GM19452 (cell line): Measurements from ENCODE around the gene AGAP3.

Experiments
- ATAC-seq: cut with Tn5 transposase; IDR thresholded peaks from one replicate; pipeline ENCODE4 v1.9.1; 2021; ENCODE audit not compliant: unreplicated experiment

AGAP3 gene

GRCh38 chr7:151057989-151058780 lies 28.1 kb upstream of the AGAP3 start:
- peak; percentile 87 for ATAC-seq

DNA sequence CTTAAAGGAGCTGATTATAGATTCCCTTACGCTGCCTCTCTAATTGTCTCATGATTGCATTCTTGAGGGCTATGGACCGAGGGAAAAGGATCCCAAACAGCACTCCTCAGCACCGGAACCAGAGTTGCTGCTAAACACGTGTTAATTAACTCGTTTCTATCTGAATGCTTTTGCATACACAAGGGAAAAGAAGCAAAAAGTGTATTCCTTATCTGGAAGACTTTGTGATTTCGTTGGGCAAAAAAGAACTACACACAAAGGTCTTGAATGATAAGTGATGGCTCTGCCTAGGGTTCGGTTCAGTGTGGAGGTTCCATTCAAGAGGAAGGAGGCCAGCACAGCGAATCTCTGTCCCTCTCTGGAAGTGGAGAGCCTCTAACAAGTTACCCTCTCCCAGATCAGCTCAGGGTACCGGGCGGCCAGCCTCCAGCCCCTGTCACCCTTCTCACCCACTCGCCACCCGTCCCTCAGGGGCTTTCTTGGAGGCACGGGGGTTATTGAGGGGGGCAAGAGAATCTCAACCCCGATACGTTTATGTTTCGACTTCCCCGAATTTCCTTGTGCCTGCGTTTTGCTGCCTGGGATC lies 27.4 kb upstream of the AGAP3 start:
- no peak for ATAC-seq

GRCh38 chr7:151059367-151060112 lies 26.7 kb upstream of the AGAP3 start, which contains the start of gene SLC4A2:
TSS of gene SLC4A2 (plus strand) at chr7:151059589. CDS start at chr7:151061988, 2,399 bp downstream.
- peak; percentile 35 for ATAC-seq

DNA sequence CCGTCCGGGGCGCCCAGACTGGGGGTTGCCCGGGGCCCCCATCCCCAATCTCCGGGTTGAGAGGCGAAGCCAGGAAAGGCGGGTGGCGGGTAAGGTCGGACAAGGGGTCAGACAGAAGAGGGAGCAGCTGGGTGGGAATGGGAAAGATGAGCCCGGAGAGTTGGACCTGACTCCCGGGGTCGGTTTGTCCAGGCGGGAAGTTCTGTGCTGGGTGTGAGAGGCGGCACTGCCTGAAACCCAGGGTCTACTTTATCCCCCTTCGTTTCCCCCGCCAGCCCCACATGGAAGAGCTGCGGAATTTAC lies 26.2 kb upstream of the AGAP3 start:
- no peak for ATAC-seq

GRCh38 chr7:151060416-151061212 lies 25.7 kb upstream of the AGAP3 start:
- ATAC-seq, result no peak

- ATAC-seq, result no peak
Observed at GRCh38 chr7:151061213-151062110, 24.8 kb upstream of the AGAP3 start.

- no peak for ATAC-seq
Observed at GRCh38 chr7:151062111-151062398, 24.2 kb upstream of the AGAP3 start.

DNA sequence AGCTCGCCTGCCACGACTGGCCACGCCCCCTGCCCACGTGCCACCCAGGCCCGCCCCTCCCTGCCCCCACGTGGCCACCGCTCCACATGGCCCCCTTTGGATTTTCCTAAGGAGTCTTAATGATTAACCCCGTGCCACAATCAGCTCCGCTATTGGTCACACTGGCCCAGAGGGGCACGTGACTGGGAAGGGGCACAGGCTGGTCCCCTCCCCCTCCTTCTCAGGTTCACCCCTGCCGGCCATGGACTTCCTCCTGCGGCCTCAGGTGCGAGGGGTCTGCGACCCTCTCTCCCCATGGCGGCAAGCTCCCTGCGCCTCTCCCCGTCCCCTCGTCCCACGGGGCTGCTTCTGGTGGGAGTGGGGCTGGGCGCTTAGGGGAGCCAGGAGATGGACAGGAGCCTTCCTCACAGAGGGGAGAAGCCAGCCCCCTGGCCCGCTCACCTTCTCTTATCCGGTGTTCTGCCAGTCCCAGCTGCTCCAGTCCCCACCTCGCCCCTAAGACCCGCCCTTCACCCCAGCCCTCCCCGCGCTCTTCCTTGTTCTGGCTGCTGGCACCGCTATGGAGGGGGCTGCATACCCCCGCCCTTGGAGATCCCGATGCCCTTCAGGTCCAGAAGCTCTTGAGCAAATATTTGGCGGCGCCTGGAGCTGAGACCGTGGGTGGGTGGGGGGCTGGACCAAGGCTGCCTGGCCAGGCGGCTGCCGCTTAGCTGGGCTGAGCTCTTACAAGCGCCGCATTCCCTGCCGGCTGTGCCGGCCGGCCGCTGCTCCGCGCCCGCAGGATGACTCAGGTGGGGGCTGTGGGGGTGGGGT lies 23.7 kb upstream of the AGAP3 start:
- no peak for ATAC-seq

- ATAC-seq, result no peak
Observed at GRCh38 chr7:151063212-151063561, 23.1 kb upstream of the AGAP3 start.

DNA sequence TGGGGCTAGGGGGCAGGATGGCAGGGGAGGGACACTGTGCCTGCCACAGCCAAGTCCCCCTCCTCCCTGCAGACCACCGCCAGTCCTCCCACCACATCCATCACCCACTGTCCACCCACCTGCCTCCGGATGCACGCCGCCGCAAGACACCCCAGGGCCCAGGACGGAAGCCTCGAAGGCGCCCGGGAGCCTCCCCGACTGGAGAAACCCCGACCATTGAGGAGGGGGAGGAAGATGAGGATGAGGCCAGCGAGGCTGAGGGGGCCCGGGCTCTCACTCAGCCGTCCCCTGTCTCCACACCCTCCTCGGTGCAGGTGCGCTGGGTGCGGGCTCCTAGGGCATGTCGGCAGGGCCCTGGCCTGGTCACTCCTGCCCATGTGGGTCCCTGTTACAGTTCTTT lies 21.8 kb upstream of the AGAP3 start:
- no peak for ATAC-seq

DNA sequence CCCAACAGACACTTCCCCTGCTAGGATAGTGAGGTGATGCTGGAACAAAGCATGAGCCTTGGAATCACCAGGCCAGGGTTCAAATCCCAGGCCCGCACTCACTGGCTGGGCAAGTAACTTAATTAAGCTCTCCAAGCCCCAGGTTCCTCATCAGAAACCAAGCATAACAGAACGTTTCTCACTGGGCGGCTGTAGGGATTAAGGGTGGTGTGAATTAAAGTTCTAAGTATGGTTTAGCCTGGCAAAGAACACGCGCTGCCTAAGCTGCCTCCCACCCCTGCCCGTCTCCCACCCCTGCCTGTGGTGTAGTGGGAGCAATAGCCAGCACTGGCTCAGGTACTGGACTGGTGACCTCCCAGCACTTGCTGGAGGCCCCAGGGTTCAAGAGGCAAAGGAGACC lies 21.3 kb upstream of the AGAP3 start:
- no peak for ATAC-seq

DNA sequence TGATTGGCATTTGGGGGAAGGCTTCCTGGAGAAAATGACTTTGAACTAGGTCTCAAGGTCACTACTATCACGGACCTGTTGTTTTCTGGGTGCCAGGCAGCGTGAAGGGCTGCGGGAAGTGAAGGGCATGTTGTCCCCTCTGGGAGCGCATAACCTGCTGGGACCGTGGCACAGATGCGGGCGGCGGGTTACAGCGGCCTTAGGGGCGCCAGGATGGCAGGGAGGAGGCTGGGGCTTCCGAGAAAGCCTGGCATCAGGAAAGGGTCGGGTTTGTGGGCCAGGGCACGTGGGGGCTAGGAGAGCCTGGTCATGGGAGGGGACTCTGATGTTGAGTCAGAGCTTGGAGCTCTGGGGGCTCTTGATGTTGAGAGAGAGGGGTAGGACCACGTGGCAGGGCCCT lies 20.8 kb upstream of the AGAP3 start:
- ATAC-seq, result no peak

DNA sequence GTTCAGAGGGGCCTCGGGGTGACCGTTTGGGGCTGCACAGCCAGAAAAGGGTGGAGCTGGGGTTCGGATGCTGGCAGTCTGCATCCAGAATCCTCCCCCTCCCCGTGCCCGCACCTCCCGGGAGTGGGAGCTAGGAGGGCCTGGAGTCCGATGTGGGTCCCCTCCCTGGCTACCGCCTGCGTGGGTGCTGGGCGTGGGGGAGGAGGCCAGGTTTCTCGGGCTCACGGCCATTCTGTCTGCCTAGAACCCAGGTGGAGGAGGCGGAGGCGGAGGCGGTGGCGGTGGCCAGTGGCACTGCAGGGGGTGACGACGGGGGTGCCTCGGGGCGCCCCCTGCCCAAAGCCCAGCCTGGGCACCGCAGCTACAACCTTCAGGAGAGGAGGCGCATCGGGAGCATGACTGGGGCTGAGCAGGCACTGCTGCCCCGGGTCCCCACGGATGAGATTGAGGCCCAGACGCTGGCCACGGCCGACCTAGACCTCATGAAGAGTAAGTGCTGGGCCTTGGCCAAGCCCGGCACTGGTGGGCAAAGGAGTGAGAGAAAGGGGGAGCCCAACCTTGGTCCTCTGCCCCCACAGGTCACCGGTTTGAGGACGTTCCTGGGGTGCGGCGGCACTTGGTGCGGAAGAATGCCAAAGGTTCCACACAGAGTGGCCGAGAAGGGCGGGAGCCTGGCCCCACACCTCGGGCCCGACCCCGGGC lies 19.9 kb upstream of the AGAP3 start:
- ATAC-seq, result no peak

DNA sequence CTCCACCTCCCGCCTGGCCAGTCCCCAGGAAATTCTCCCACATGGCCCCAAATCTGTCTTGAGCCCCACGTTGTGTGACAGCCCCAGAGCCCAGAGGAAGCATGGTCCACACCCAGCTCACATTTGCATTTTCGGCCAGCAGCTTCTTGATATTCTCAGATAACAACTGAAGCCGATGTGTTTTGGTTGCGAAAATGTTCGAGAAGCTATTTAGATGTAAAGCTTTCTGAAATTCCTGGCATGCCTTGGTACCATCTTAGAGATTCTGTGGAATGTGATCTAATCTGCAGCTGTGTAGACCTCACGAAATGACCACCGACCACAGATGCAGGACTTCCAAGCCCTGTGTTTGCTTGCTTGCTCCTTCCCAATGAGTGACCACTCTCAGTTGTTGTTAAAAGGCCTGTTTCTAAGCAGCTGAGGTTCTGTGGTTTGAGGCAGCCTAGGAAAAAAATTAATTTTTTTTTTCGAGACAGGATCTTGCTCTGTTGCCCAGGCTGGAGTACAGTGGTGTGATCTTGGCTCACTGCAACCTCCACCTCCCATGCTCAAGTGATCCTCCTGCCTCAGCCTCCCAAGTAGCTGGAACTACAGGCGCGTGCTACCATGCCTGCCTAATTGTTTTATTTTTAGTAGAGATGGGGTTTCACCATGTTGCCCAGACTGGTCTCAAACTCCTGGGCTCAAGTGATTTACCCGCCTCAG lies 18.1 kb upstream of the AGAP3 start:
- ATAC-seq, result no peak

DNA sequence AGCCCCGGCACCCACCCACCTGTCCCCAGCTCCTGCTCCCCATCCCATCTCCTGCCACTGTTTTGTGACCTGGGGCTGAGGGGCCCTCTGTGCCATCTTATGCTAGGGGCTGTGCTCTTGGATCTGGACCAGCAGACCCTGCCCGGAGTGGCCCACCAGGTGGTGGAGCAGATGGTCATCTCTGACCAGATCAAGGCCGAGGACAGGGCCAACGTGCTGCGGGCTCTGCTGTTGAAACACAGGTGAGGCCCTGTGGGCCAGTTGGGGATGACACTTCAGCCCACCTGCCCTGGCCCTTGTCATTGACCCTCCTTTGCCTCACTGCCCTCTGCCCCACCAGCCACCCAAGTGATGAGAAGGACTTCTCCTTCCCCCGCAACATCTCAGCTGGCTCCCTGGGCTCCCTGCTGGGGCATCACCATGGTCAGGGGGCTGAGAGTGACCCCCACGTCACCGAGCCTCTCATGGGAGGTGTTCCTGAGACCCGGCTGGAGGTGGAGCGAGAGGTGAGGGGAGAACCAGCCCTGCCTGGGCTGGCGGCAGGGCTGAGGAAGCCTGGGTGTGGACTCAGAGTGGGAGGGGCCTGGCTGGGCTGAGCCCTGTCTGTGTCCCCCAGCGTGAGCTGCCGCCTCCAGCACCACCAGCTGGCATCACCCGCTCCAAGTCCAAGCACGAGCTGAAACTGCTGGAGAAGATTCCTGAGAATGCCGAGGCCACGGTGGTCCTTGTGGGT lies 16.3 kb upstream of the AGAP3 start:
- ATAC-seq, result no peak

- no peak for ATAC-seq
Observed at GRCh38 chr7:151070574-151070960, 15.7 kb upstream of the AGAP3 start.

DNA sequence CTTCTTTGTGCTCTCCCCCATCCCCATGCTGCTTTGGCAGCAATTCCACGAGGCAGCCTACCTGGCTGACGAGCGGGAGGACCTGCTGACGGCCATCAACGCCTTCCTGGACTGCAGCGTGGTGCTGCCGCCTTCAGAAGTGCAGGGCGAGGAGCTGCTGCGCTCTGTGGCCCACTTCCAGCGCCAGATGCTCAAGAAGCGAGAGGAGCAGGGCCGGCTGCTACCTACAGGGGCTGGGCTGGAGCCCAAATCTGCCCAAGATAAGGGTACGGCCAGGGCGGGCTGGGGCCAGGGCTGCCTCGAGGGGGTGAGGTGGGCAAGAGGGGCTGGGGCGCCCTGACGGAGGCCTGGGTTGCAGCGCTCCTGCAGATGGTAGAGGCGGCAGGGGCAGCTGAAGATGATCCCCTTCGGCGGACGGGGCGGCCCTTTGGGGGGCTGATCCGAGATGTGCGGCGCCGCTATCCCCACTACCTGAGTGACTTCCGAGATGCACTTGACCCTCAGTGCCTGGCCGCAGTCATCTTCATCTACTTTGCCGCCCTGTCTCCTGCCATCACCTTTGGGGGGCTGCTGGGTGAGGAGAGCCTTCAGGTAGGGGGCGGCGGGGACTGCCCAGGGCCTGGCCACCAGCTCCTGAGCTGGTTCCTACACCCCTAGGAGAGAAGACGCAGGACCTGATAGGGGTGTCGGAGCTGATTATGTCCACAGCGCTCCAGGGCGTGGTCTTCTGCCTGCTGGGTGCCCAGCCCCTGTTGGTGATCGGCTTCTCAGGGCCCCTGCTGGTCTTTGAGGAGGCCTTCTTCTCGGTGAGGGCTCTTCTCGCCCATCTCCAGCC lies 15.0 kb upstream of the AGAP3 start:
- no peak for ATAC-seq
